NCI-H748 (cell line): ENCODE measurements around the gene BCAM.
A peak's percentile ranks its signal among the peaks of the same experiment; 100 is the strongest.
"Not testable (repeated sequence)": the region's sequence is repeated elsewhere in the genome, so short reads cannot be mapped to it uniquely, and the experiment has no call there.

Source experiments
- DNase-seq: peaks from one replicate; lab custom pipeline; 2025; ENCODE audit not compliant: unreplicated experiment; lab: John Stamatoyannopoulos, UW

The BCAM gene

DNA sequence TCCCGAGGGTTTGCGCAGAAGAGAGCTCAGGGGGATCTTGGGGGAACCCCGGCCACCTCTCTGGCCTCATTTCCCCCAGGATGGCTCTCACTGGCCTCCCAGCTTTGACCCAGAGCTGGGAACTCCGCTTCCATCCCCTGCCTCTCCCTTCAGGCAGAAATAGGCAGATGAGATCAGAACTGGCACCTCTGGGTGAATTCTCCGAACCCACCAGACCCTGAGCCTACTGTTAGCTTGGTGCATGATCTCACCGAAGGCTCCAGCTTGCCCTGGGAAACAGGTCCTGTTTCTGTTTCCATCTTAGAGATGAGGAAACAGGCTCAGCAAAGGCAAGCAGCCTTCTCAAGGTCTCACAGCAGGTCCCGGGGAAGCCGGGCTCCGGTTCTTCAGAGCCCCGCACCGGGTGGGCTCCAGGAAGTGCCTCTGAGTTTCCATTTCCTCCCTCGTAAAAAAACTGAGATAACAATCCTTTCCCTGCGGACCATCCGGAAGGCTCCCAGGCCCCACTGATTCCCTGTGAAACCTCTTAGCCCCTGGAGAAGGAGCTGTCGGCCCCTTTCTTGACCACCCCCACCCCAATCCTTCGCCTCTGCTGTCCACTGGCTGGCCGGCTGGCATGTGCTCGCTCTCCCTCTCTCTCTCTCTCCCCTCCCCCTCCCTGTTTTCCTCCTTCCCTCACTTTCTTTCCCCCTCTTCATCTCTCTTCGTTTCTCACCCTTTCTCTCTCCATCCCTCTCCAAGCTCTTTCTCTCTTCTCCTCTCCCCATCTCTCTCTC lies 39.3 kb downstream of the BCAM start:
- no peak for DNase-seq

DNA sequence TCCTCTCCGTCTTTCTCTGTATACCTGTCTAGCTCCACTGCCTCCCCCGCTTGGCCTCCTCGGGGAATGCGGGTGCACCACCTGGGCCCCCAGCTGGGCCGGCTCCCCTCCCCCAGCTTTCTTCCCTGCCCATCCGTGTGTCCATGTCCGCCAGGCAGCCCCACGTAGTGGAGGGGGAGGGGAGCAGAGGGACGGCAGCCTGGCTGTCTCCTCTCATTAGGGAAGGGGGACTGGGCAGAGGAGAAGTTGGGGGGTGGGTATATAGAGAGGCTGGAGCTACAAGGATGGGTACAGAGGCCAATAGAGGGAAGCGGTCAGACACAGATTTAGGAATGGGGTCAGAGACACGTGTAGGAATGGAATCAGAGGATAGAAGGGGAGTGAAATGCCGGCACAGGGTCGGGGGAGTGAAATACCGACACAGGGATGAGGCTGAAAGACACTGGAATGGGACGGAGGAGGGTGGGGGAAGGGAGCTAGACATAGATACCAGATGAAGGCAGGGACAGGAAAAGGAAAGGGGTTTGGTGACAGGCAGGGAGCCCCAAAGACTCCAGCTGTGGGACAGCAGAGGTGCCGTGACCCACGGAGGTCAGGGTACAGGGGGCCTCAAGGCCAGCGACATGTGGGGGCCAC lies 40.0 kb downstream of the BCAM start:
- no peak for DNase-seq

DNA sequence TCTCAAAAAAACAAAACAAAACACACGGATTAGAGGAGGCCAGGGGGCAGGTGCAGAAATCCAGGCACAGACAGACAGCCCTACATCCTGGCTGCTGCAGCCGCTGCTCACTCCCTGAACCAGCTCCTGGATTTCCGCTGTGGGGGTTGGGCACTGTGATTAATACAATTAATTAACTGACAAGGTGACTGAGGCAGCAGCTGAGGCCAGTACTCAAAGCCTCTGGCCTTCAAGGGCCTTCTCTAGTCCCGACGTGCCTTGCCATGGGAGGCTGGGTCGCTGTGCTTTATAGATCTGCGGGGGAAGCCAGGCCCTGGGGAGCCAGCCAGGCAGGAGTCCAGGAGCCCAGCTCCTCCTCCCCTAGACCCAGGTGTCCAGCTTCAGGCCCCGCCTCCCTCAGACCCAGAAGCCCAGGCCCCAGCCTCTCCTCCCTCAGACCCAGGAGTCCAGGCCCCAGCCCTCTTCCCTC lies 41.8 kb downstream of the BCAM start:
- DNase-seq: no peak

- no peak for DNase-seq
Observed at GRCh38 chr19:44851427-44851826, 42.5 kb downstream of the BCAM start.

DNA sequence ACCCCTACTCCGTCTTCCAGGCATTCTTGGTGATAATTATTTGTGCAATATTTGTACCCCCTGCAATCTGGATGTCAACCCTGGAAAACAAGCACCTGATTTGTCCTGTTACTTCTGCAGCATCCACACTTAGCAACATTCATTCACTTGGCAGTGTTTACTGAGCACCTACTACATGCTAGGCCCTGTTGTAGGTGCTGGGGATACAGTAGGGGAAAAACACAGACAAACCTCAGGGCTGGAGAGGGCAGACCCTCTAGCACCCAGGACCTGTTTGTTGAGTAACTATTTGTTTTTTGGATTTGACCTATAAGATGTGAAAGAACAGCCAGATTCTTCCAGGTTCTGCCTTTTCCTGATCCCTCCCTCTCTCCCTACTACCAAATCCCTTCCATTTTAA lies 46.7 kb downstream of the BCAM start:
- DNase-seq: no peak

- peak; percentile 14 for DNase-seq
Observed at GRCh38 chr19:44856421-44857083, 47.6 kb downstream of the BCAM start.

DNA sequence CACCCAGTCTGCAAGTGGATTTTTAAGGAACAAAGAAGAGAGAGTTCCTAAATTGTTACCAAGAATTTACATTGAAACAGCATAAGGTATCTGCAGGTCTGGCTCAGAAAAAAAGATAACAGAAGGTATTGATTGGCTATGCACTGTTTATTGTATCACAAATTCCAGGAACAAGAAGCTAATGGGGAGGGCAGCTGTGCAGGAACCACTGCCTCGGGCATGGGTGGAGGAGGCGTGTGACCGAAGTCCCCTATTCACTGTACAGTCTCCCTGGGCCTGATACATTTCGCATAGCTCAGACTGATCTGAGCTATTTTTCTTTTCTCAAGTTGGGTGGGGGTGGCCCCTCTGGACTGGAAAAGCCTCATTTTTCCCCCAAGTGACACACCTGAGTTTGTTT lies 48.9 kb downstream of the BCAM start:
- DNase-seq: no peak

DNA sequence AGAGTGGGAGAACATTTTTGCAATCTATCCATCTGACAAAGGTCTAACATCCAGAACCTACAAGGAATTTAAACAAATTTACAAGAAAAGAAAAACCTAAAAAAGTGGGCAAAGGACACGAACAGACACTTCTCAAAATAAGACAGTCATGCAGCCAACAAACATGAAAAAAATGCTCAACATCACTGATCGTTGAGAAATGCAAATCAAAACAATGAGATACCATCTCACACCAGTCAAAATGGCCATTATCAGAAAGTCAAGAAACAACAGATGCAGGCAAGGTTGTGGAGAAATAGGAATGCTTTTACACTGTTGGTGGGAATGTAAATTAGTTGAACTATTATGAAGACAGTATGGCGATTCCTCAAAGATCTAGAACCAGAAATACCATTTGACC lies 52.7 kb downstream of the BCAM start:
- DNase-seq: not testable (repeated sequence)

DNA sequence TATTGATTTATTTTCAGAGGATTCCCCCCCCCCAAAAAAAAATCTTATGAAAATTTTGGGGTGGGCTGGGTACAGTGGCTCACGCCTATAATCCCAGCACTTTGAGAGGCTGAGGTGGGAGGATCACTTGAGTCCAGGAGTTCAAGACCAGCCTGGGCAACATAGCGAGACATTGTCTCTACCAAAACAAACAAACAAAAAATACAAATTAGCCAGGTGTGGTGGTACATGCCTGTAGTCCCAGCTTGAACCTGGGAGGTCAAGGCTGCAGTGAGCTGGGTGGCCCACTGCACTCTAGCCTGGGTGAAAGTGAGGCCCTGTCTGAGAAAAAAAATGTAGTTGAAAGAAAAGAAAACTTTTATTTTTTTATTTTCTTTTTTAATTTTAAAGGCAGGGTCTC lies 55.1 kb downstream of the BCAM start:
- DNase-seq: no peak

DNA sequence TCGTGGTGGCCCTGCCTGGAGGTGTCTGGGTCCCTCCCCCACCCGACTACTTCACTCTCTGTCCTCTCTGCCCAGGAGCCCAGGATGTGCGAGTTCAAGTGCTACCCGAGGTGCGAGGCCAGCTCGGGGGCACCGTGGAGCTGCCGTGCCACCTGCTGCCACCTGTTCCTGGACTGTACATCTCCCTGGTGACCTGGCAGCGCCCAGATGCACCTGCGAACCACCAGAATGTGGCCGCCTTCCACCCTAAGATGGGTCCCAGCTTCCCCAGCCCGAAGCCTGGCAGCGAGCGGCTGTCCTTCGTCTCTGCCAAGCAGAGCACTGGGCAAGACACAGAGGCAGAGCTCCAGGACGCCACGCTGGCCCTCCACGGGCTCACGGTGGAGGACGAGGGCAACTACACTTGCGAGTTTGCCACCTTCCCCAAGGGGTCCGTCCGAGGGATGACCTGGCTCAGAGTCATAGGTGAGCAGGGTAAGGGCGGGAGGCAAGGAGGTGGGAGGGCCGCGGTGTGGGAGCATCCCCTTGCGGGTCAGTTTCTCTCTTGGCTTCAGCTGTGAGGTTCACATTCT lies 56.4 kb downstream of the BCAM start:
- DNase-seq: no peak

- DNase-seq: no peak
Observed at GRCh38 chr19:44866664-44867063, 57.8 kb downstream of the BCAM start.

DNA sequence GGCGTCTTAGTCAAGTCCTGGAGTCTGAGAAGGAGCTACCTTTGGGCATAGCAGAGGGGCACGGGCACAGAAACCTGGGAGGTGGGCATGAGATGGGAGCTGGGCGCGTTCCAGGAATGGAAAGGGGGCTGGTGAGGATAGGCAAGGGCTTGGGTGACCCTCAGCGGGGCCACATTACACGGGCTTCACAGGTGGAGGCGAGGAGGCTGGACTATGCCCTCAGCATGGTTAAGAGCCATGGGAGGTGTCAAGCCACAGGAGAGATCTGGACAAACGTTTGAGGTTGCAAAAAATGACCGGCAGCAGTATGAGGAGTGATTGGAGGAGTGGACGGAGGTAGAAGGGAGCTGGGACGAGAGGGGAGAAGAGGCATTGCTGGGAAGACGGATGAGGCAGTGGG lies 58.7 kb downstream of the BCAM start:
- no peak for DNase-seq

- DNase-seq: no peak
Observed at GRCh38 chr19:44869733-44870470, 61.0 kb downstream of the BCAM start.
